ENCODE results near the gene ZNF764. TPM values are rescaled to one million over a fixed set of nuclear protein-coding genes. Genes with fewer than 3 reads are reported as not detected.
A peak's percentile ranks its signal among the peaks of the same experiment; 100 is the strongest.

Gene ZNF764
- total RNA-seq, 4 donors from 2014 or later, result 8.3 to 12.0 (median 10.3) TPM

DNA sequence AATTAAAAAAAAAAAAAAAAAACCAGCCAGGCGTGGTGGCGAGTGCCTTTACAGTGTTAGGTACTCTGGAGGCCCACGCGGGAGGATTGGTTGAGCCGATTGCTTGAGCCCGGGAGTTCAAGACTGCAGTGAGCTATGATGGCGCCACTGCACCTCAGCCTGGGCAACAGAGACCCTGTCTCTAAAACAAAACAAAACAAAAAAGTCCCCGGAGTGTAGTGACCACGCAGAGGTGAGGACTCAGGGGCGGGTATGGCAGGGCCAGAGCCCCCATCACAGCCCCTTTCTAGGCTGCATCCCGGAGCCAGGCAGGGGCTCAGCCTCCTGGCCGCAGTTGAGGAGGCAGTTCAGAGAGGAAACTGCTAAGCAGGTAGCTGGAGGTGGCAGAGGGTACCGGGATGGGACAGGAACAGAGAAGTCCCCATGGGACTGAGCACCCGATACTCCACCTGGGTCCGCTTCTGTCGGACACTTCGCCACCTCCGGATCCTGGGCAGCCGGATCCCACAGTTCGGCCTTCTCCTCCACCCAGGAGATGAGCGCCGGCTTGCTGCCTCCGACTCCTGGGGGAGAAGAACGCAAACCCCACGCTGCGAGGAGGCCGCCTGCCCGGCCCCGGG, 24.3 kb downstream of the ZNF764 start:
- intact Hi-C loops (cut with DNase I; ENCODE audit: low total_unique reads), result no loop called here
- H3K4me3 ChIP-seq (ENCODE audit: low read depth, poor library complexity, severe bottlenecking), result peak overlapping the region; percentile 56
- TF ChIP-seq CTCF (IDR thresholded peaks at IDR 0.05) (no peak), POLR2A (IDR thresholded peaks at IDR 0.05) (no peak)
- 18 to 19% methylated on average over 19 to 22 of the region's 29 CpGs for WGBS, 2 donors
- DNase-seq (ENCODE audit: low spot score in 2 of 2), result no peak

DNA sequence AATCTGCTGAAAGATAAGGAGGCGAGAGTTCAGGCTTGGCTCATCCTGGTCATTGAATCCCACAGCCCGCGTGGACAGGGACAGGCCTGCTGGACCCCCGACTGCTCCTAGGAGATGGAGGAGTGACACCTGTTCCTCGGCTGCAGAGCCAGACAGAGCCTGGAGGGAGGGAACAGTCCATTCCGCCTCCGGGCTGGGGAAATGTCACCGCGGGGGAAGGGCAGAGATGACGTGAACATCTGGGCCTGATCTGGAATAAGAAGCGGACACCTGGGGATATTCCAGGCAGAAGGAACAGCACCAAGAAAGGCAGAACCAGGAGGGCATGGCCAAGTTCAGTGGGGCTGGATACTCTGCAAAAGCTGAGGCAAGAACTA, 25.0 kb downstream of the ZNF764 start:
- TF ChIP-seq CTCF (IDR thresholded peaks at IDR 0.05) (no peak), POLR2A (IDR thresholded peaks at IDR 0.05) (no peak)
- H3K4me3 ChIP-seq (ENCODE audit: low read depth, poor library complexity, severe bottlenecking), result no peak overlapping the region
- WGBS, 2 donors, result 53 to 66% methylated on average over 11 of the region's 11 CpGs
- DNase-seq (ENCODE audit: low spot score in 2 of 2), result no peak
- intact Hi-C loops (cut with DNase I; ENCODE audit: low total_unique reads), result no loop called here

- DNase-seq (ENCODE audit: low spot score in 2 of 2), result no peak
- intact Hi-C loops (cut with DNase I; ENCODE audit: low total_unique reads), result no loop called here
- 93% methylated on average over 40 to 57 of the region's 57 CpGs for WGBS, 2 donors
- no peak overlapping the region for H3K4me3 ChIP-seq (ENCODE audit: low read depth, poor library complexity, severe bottlenecking)
- TF ChIP-seq CTCF (IDR thresholded peaks at IDR 0.05) (no peak), POLR2A (IDR thresholded peaks at IDR 0.05) (no peak)
These were observed 25.7 kb downstream of the ZNF764 start for GRCh38 chr16:30532285-30533145.

GRCh38 chr16:30530163-30531037, 27.8 kb downstream of the ZNF764 start:
- intact Hi-C loops (cut with DNase I; ENCODE audit: low total_unique reads), result no loop called here

More at GRCh38 chr16:30530163-30531037, 27.8 kb downstream of the ZNF764 start:
- DNase-seq (ENCODE audit: low spot score in 2 of 2), result no peak
- WGBS, 2 donors, result 66 to 71% methylated on average over 13 of the region's 13 CpGs
- H3K4me3 ChIP-seq (ENCODE audit: low read depth, poor library complexity, severe bottlenecking), result no peak overlapping the region
- TF ChIP-seq POLR2A (IDR thresholded peaks at IDR 0.05) (no peak), CTCF (IDR thresholded peaks at IDR 0.05) (no peak)

Measured in lower leg skin (tissue), 4 donors.